Subcutaneous abdominal adipose tissue (tissue), 5 donors: ENCODE data around the gene SLIT3.
A peak's percentile ranks its signal among the peaks of the same experiment; 100 is the strongest.

Experiments used
- H3K27ac ChIP-seq: one replicate; pipeline ENCODE4 v1.7.0; 2013; ENCODE audit warnings: low read depth, mild to moderate bottlenecking, inconsistent platforms, low read length, moderate library complexity
- H3K27me3 ChIP-seq, 5 donors: one replicate each; pipeline ENCODE4 v1.7.0; 2013; ENCODE audit warnings: low read length in 5 of 5, inconsistent platforms in 1 of 5; ENCODE audit not compliant: control insufficient read depth in 5 of 5, insufficient read depth in 4 of 5
- H3K36me3 ChIP-seq, 5 donors: one replicate each; pipeline ENCODE4 v1.7.0; 2013; ENCODE audit warnings: low read length in 5 of 5; ENCODE audit not compliant: control insufficient read depth in 5 of 5, insufficient read depth in 5 of 5
- H3K4me1 ChIP-seq, 5 donors: one replicate each; pipeline ENCODE4 v1.7.0; 2013; ENCODE audit warnings: low read length in 5 of 5, mild to moderate bottlenecking in 3 of 5, moderate library complexity in 1 of 5; ENCODE audit not compliant: control insufficient read depth in 5 of 5, insufficient read depth in 5 of 5
- H3K4me3 ChIP-seq, 5 donors: one replicate each; pipeline ENCODE4 v1.7.0; 2013; ENCODE audit warnings: low read length in 5 of 5, low read depth in 1 of 5
- H3K9ac ChIP-seq, 5 donors: one replicate each; pipeline ENCODE4 v1.7.0; 2013; ENCODE audit warnings: low read length in 5 of 5, mild to moderate bottlenecking in 4 of 5, moderate library complexity in 3 of 5
- H3K9me3 ChIP-seq, 5 donors: one replicate each; pipeline ENCODE4 v1.7.0; 2013; ENCODE audit warnings: low read length in 5 of 5; ENCODE audit not compliant: control insufficient read depth in 5 of 5
- donor health status: healthy.
- donor health status: healthy.
- donor health status: healthy.
- donor health status: healthy.
- donor health status: healthy.

SLIT3 gene

DNA sequence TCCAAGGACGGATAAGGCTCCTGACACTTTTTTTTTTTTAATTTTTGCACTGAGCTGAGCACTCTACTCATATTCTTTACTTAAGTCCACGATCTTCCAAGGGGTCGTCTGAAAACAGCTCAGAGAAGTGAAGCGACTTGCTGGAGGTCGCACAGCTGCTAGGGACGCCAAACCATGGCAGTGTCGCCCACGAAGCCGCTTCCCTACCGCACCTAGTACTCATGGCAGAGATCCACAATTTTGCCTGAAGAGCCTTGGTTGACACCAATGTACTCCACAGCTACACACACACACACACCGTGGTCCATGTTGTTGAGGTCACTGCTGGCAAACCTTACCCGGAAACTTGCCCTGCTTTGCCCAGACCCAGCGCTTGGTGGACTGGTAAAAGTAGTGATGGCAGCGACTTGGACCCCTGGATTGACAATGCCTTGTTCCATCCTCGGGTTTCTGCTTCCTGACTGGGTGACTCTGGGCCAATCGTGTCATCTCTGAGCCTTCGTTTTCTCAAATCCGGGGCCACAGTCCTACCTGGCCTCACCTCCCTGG lies 521 bp upstream of the SLIT3 start:
- Histone ChIP-seq H3K27ac (no peak overlapping the region), H3K9me3 (no peaks in the 10 kb centered on the region), H3K4me3 (peak overlapping the region; percentile 8 to 70 (median 61)), H3K27me3 (peaks cover 0 to 5% (median 0%) of the 10 kb centered on the region in 5 donors), H3K4me1 (peaks cover 5 to 50% (median 35%) of the 10 kb centered on the region in 5 donors), H3K36me3 (no peaks in the 10 kb centered on the region), H3K9ac (peak overlapping the region in 1 of 5 donors; percentile 45)

GRCh38 chr5:169299663-169300467 lies 1.1 kb downstream of the SLIT3 start:
- Histone ChIP-seq H3K36me3 (no peaks in the 10 kb centered on the region), H3K9ac (peak overlapping the region in 4 of 5 donors; percentile 26 to 60 (median 40)), H3K27ac (peak overlapping the region; percentile 77), H3K27me3 (peaks cover 0 to 5% (median 0%) of the 10 kb centered on the region in 5 donors), H3K4me1 (peaks cover 5 to 50% (median 35%) of the 10 kb centered on the region in 5 donors), H3K4me3 (peak overlapping the region; percentile 63 to 78 (median 70)), H3K9me3 (no peaks in the 10 kb centered on the region)

- Histone ChIP-seq H3K27ac (peak overlapping the region; percentile 77), H3K9ac (peak overlapping the region in 1 of 5 donors; percentile 33), H3K4me1 (peaks cover 5 to 50% (median 35%) of the 10 kb centered on the region in 5 donors), H3K9me3 (no peaks in the 10 kb centered on the region), H3K4me3 (peak overlapping the region; percentile 63 to 78 (median 70)), H3K27me3 (peaks cover 0 to 5% (median 0%) of the 10 kb centered on the region in 5 donors), H3K36me3 (no peaks in the 10 kb centered on the region)
Observed at GRCh38 chr5:169299191-169299662, 1.7 kb downstream of the SLIT3 start.

- H3K4me3 ChIP-seq = peak overlapping the region in 2 of 5 donors; percentile 63 to 78
- H3K9me3 ChIP-seq = no peaks in the 10 kb centered on the region
- no peaks in the 10 kb centered on the region for H3K36me3 ChIP-seq
- no peak overlapping the region for H3K9ac ChIP-seq
- peaks cover 0 to 5% (median 0%) of the 10 kb centered on the region in 5 donors for H3K27me3 ChIP-seq
- no peak overlapping the region for H3K27ac ChIP-seq
- H3K4me1 ChIP-seq = peaks cover 5 to 50% (median 35%) of the 10 kb centered on the region in 5 donors
Observed at GRCh38 chr5:169298193-169298592, 2.7 kb downstream of the SLIT3 start.

DNA sequence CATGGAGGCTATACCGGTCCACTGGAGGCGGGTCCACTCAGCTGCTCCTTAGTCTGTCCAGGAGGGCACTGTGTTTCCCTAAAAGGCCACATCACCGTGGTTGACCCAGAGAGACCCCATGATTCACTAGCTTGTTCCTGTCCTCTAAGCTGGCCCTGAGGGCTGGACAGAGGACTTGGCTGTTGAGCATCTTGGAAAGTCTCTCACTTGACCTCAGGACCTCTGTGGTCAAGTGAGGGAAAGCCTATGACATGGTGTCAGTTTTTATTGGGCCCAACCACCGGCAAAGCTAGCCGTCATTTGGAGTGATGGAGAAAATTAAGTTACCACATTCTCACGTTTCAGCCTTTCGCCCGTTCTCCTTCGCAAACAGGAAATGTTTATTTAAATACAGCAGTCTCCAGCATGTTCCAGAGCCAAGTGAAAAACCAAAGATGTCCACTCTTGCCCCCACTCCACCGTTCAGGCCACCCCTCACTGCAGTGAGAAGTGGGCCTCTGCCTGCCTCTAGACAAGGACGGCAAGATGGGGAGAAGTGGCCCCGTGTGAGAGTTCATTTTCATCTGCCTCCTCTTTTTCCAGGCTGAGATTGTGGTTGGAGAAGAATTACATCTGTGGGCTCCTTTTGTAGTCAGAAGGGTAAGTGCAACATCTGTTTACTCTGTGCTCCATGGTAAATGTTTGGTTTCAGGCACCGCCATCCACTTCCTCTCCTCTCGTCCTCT lies 4.4 kb downstream of the SLIT3 start:
- peak overlapping the region; percentile 25 for H3K27ac ChIP-seq
- no peak overlapping the region for H3K9ac ChIP-seq
- no peaks in the 10 kb centered on the region for H3K9me3 ChIP-seq
- no peak overlapping the region for H3K4me3 ChIP-seq
- peaks cover 2 to 43% (median 35%) of the 10 kb centered on the region in 5 donors for H3K4me1 ChIP-seq
- H3K36me3 ChIP-seq = no peaks in the 10 kb centered on the region
- H3K27me3 ChIP-seq = peaks cover 0 to 3% (median 0%) of the 10 kb centered on the region in 5 donors

DNA sequence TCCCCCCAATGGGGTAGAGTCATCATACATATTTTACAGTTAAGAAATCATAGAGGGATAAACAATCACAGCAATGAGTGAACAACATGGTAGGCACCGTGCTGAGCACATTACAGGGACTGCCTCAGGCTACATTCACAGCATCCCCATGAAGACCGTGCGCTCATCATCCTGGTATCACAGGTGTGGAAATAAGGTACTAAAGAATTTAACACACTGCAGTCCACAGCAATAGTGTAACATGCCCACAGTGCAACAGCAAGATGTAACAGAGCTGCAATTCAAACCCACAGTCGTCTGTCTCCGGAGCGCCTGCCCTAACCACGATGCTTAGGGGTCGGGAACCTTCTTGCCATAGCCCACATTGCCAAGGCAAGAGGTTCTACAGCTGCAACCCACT lies 5.6 kb downstream of the SLIT3 start:
- no peaks in the 10 kb centered on the region for H3K27me3 ChIP-seq
- H3K36me3 ChIP-seq = no peaks in the 10 kb centered on the region
- H3K4me1 ChIP-seq = peaks cover 2 to 34% (median 28%) of the 10 kb centered on the region in 5 donors
- no peaks in the 10 kb centered on the region for H3K9me3 ChIP-seq
- H3K4me3 ChIP-seq = no peak overlapping the region
- H3K27ac ChIP-seq = no peak overlapping the region
- H3K9ac ChIP-seq = no peak overlapping the region

DNA sequence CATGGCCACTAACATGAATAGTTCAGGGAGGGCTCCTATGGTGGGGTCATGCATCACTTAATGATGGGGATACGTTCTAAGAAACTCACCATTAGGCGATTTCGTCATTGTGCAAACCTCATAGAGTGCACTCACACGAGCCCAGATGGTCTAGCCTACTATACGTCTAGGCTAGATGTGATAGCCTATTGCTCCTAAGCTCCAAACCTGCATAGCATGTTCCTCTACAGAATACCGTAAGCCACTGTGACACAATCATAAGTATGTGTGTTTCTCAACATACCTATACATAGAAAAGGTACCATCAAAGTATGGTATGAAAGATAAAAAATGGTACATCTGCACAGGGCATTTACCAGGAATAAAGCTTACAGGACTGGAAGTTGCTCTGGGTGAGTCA lies 6.3 kb downstream of the SLIT3 start:
- H3K4me1 ChIP-seq = peaks cover 2 to 30% (median 26%) of the 10 kb centered on the region in 5 donors
- no peaks in the 10 kb centered on the region for H3K27me3 ChIP-seq
- no peaks in the 10 kb centered on the region for H3K9me3 ChIP-seq
- no peaks in the 10 kb centered on the region for H3K36me3 ChIP-seq
- no peak overlapping the region for H3K27ac ChIP-seq
- no peak overlapping the region for H3K4me3 ChIP-seq
- no peak overlapping the region for H3K9ac ChIP-seq

DNA sequence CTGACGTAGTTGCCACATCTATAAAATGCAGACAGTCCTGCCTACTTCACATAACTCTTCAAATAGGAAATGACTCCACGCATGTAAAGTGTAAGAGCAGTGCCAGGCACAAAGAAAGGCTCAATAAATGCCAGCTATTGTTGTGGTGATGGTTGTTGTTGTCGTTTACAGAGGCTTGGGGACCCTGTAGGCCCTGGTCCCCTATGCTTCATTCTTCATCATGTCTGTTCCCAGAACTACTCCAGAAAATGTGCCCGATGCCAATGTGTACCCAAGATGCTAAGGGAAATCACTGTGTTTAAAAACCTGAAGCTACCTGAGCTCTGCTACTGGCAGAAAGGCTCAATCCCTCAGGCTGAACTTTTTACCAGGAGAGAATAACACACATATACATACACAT lies 9.1 kb downstream of the SLIT3 start:
- no peaks in the 10 kb centered on the region for H3K36me3 ChIP-seq
- H3K27ac ChIP-seq = no peak overlapping the region
- no peak overlapping the region for H3K9ac ChIP-seq
- no peaks in the 10 kb centered on the region for H3K9me3 ChIP-seq
- peaks cover 2 to 30% (median 21%) of the 10 kb centered on the region in 5 donors for H3K4me1 ChIP-seq
- no peak overlapping the region for H3K4me3 ChIP-seq
- H3K27me3 ChIP-seq = no peaks in the 10 kb centered on the region

- no peak overlapping the region for H3K27ac ChIP-seq
Observed at GRCh38 chr5:169290895-169291294, 10.0 kb downstream of the SLIT3 start.

More at GRCh38 chr5:169290895-169291294, 10.0 kb downstream of the SLIT3 start:
- Histone ChIP-seq H3K4me3 (no peak overlapping the region), H3K27me3 (no peaks in the 10 kb centered on the region), H3K9ac (no peak overlapping the region), H3K4me1 (peaks cover 4 to 29% (median 21%) of the 10 kb centered on the region in 5 donors), H3K36me3 (no peaks in the 10 kb centered on the region), H3K9me3 (peaks cover 0 to 1% (median 0%) of the 10 kb centered on the region in 5 donors)
